HepG2 (cell line): Measurements from ENCODE around the gene SLC4A5. TPM values are rescaled to one million over a fixed set of nuclear protein-coding genes. Genes with fewer than 3 reads are reported as not detected.

Experiments
- CEBPB ChIP-seq: IDR thresholded peaks from 2 replicates; pipeline ENCODE4 v1.6.1; 2011; ENCODE audit warnings: low read depth, low read length, improper control_type of control experiment, borderline replicate concordance
- FOXM1 ChIP-seq: sonication (generic); formaldehyde crosslinking; IDR thresholded peaks from 2 replicates; pipeline ENCODE4 v1.5.0; 2020; ENCODE audit warnings: missing genetic modification reagents
- FOXO1 ChIP-seq: sonication (generic); formaldehyde crosslinking; IDR thresholded peaks from 2 replicates; pipeline ENCODE4 v1.4.0; 2020; ENCODE audit warnings: missing genetic modification reagents
- KLF11 ChIP-seq: IDR thresholded peaks from 2 replicates; pipeline ENCODE4 v1.6.1; 2016; ENCODE audit warnings: missing compliant biosample characterization
- MEF2D ChIP-seq: sonication (generic); formaldehyde crosslinking; IDR thresholded peaks from 2 replicates; pipeline ENCODE4 v1.5.1; 2020; ENCODE audit warnings: mild to moderate bottlenecking, missing genetic modification reagents
- MLLT10 ChIP-seq: sonication (generic); formaldehyde crosslinking; IDR thresholded peaks from 2 replicates; pipeline ENCODE4 v1.4.0; 2020; ENCODE audit warnings: missing genetic modification reagents
- MLXIP ChIP-seq: sonication (generic); formaldehyde crosslinking; IDR thresholded peaks from 2 replicates; pipeline ENCODE4 v1.9.0; 2021; ENCODE audit warnings: missing genetic modification reagents, borderline replicate concordance
- NCOA2 ChIP-seq: sonication (generic); formaldehyde crosslinking; IDR thresholded peaks from 2 replicates; pipeline ENCODE4 v1.8.0; 2022; ENCODE audit warnings: inconsistent platforms
- NR0B2 ChIP-seq: sonication (generic); formaldehyde crosslinking; IDR thresholded peaks from 2 replicates; pipeline ENCODE4 v1.4.0; 2020; ENCODE audit warnings: mild to moderate bottlenecking, missing genetic modification reagents
- POGZ ChIP-seq: sonication (generic); formaldehyde crosslinking; IDR thresholded peaks from 2 replicates; pipeline ENCODE4 v1.4.0; 2020; ENCODE audit warnings: mild to moderate bottlenecking, missing genetic modification reagents
- RARA ChIP-seq: IDR thresholded peaks from 2 replicates; pipeline ENCODE4 v1.6.1; 2016; ENCODE audit warnings: missing genetic modification reagents, missing compliant biosample characterization
- REXO4 ChIP-seq: sonication (generic); formaldehyde crosslinking; IDR thresholded peaks from 2 replicates; pipeline ENCODE4 v1.8.0; 2022; ENCODE audit warnings: missing genetic modification reagents, mild to moderate bottlenecking, borderline replicate concordance
- RFX5 ChIP-seq: IDR thresholded peaks from 2 replicates; pipeline ENCODE4 v1.6.1; 2011; ENCODE audit warnings: low read depth, low read length, improper control_type of control experiment
- SIN3B ChIP-seq: fragments of 150-350 bp; IDR thresholded peaks from 2 replicates; pipeline ENCODE4 v1.6.1; 2014; ENCODE audit warnings: low read length
- YY1 ChIP-seq: IDR thresholded peaks from 2 replicates; pipeline ENCODE4 v1.6.1; 2011; ENCODE audit warnings: low read length, low read depth, moderate library complexity, mild to moderate bottlenecking; ENCODE audit not compliant: insufficient read depth, insufficient replicate concordance
- ZBTB14 ChIP-seq: sonication (generic); formaldehyde crosslinking; IDR thresholded peaks from 2 replicates; pipeline ENCODE4 v1.4.0; 2020; ENCODE audit warnings: missing genetic modification reagents
- ZBTB21 ChIP-seq: sonication (generic); formaldehyde crosslinking; IDR thresholded peaks from 2 replicates; pipeline ENCODE4 v1.4.0; 2020; ENCODE audit warnings: missing genetic modification reagents
- ZBTB3 ChIP-seq: sonication (generic); formaldehyde crosslinking; IDR thresholded peaks from 2 replicates; pipeline ENCODE4 v1.4.0; 2020; ENCODE audit warnings: low read depth, mild to moderate bottlenecking, moderate library complexity, missing genetic modification reagents, borderline replicate concordance
- ZFP37 ChIP-seq: sonication (generic); formaldehyde crosslinking; IDR thresholded peaks from 2 replicates; pipeline ENCODE4 v1.4.0; 2020; ENCODE audit warnings: missing genetic modification reagents, borderline replicate concordance
- ZFP62 ChIP-seq: sonication (generic); formaldehyde crosslinking; IDR thresholded peaks from 2 replicates; pipeline ENCODE4 v1.4.0; 2020; ENCODE audit warnings: missing genetic modification reagents
- ZFP90 ChIP-seq: sonication (generic); formaldehyde crosslinking; IDR thresholded peaks from 2 replicates; pipeline ENCODE4 v1.8.0; 2022; ENCODE audit warnings: missing genetic modification reagents, mild to moderate bottlenecking, inconsistent platforms, borderline replicate concordance
- ZFYVE20 ChIP-seq: sonication (generic); formaldehyde crosslinking; IDR thresholded peaks from 2 replicates; pipeline ENCODE4 v1.8.0; 2023; ENCODE audit warnings: low read depth, mild to moderate bottlenecking, moderate library complexity, missing genetic modification reagents, borderline replicate concordance
- ZNF143 ChIP-seq: sonication (generic); formaldehyde crosslinking; IDR thresholded peaks from 2 replicates; pipeline ENCODE4 v1.4.0; 2020; ENCODE audit warnings: missing genetic modification reagents
- ZNF256 ChIP-seq: sonication (generic); formaldehyde crosslinking; conservative IDR thresholded peaks from 2 replicates; pipeline ENCODE4 v1.4.0; 2020; ENCODE audit warnings: missing genetic modification reagents
- ZNF34 ChIP-seq: sonication (generic); formaldehyde crosslinking; IDR thresholded peaks from 2 replicates; pipeline ENCODE4 v1.4.0; 2020; ENCODE audit warnings: mild to moderate bottlenecking, missing genetic modification reagents, borderline replicate concordance
- ZSCAN29 ChIP-seq: sonication (generic); formaldehyde crosslinking; conservative IDR thresholded peaks from 2 replicates; pipeline ENCODE4 v1.4.0; 2020; ENCODE audit warnings: mild to moderate bottlenecking, missing genetic modification reagents
- ZZZ3 ChIP-seq: sonication (generic); formaldehyde crosslinking; IDR thresholded peaks from 2 replicates; pipeline ENCODE4 v1.4.0; 2020; ENCODE audit warnings: missing genetic modification reagents, mild to moderate bottlenecking, borderline replicate concordance
- polyA plus RNA-seq, 8 experiments: library from polyadenylated mRNA; depleted of rRNA in 3 of 8; stranded (reverse) in 7 of 8; unstranded in 1 of 8; fragments of >200 nt; fragmentation: Illumina TruSeq in 4 of 8; extraction: Trizol in 4 of 8; gene quantifications; 2 replicates each; pipeline versions ENCODE4 v1.2.1 to v1.2.3, GENCODE V29; 2011 to 2016; ENCODE audit warnings: low read depth in 4 of 8, missing spikeins in 1 of 8, mixed read lengths in 1 of 8; ENCODE audit not compliant: insufficient read depth in 1 of 8
- total RNA-seq, 5 experiments: library from RNA; depleted of rRNA; stranded (reverse); fragments of >200 nt; fragmentation: Illumina TruSeq; extraction: Trizol; gene quantifications; 2 replicates each; pipeline ENCODE4 v1.2.3, GENCODE V29; 2016; ENCODE audit warnings: low read depth in 1 of 5

The SLC4A5 gene
- total and polyA plus RNA-seq, 2 of the 13 experiments (the other 11 are each of a cell fraction or from before 2014, with no cell fraction given), result 0.50 TPM; not detected in 1

GRCh38 chr2:74178211-74179062, 164.8 kb downstream of the SLC4A5 start, which contains the start of gene MOB1A (continued):
- TF ChIP-seq ZBTB3 (CRISPR knock-in tag) (no peak; the same call in 1 of the 2 replicates), ZNF34 (CRISPR knock-in tag) (no peak), ZBTB21 (CRISPR knock-in tag) (no peak), ZNF143 (no peak), ZFYVE20 (CRISPR knock-in tag) (0 out of 2 replicates have a peak, but pooled peaks have one; percentile 63), MLXIP (CRISPR knock-in tag) (peak; percentile 66; the same call in 1 of the 2 replicates), ZBTB14 (CRISPR knock-in tag) (no peak), ZFP90 (no peak), KLF11 (CRISPR knock-in tag) (peak; percentile 52; the same call in 1 of the 2 replicates), FOXM1 (CRISPR knock-in tag) (no peak), CEBPB (no peak), ZSCAN29 (CRISPR knock-in tag) (peak; percentile 42; the same call in 1 of the 2 replicates), NR0B2 (CRISPR knock-in tag) (no peak), SIN3B (no peak; the same call in 1 of the 2 replicates), ZNF256 (CRISPR knock-in tag) (no peak; the same call in 1 of the 2 replicates), ZFP62 (CRISPR knock-in tag) (no peak), RARA (CRISPR knock-in tag) (no peak), ZFP37 (CRISPR knock-in tag) (0 out of 2 replicates have a peak, but pooled peaks have one; percentile 19), ZZZ3 (CRISPR knock-in tag) (no peak), MEF2D (CRISPR knock-in tag) (peak; percentile 68), MLLT10 (CRISPR knock-in tag) (no peak), POGZ (peak; percentile 86), NCOA2 (CRISPR knock-in tag) (no peak), RFX5 (0 out of 2 replicates have a peak, but pooled peaks have one; percentile 30), FOXO1 (CRISPR knock-in tag) (no peak; the same call in 1 of the 2 replicates), REXO4 (CRISPR knock-in tag) (no peak), YY1 (peak; percentile 84)
